CD14-positive monocyte (primary cell): ENCODE results near the gene NPIPB6. TPM values are rescaled to one million over a fixed set of nuclear protein-coding genes. Genes with fewer than 3 reads are reported as not detected.

ENCODE experiments used
- DNase-seq, 3 donors: peaks; one replicate each; pipeline ENCODE4 v3.0.0-alpha.2; 2011 to 2022
- H2AFZ ChIP-seq: 2 replicates; pipeline ENCODE4 v1.6.0; 2012; ENCODE audit warnings: mild to moderate bottlenecking, low read depth, low read length, inconsistent platforms; ENCODE audit not compliant: insufficient read depth, poor library complexity, severe bottlenecking
- H3K27ac ChIP-seq, 2 donors: 1 replicate in 1 of 2; 2 replicates in 1 of 2; pipeline ENCODE4 v1.5.1; 2012 to 2013; ENCODE audit warnings: low read length in 2 of 2, control low read depth in 1 of 2, inconsistent platforms in 1 of 2, low read depth in 1 of 2, mild to moderate bottlenecking in 1 of 2
- H3K27me3 ChIP-seq, 2 donors: one replicate each; pipeline versions ENCODE4 v1.6.0 to v1.6.1; 2011 to 2013; ENCODE audit warnings: low read length in 2 of 2; ENCODE audit not compliant: control insufficient read depth in 2 of 2, insufficient read depth in 2 of 2
- H3K36me3 ChIP-seq, 2 donors: replicated peaks in 1 of 2; 1 replicate in 1 of 2; 2 replicates in 1 of 2; pipeline versions ENCODE4 v1.5.1 to v1.6.1; 2012 to 2013; ENCODE audit warnings: low read length in 2 of 2, control low read depth in 1 of 2, inconsistent platforms in 1 of 2, mild to moderate bottlenecking in 1 of 2; ENCODE audit not compliant: insufficient read depth in 2 of 2, control insufficient read depth in 1 of 2
- H3K4me1 ChIP-seq, 2 donors: 1 replicate in 1 of 2; 2 replicates in 1 of 2; pipeline versions ENCODE4 v1.5.1 to v1.6.1; 2012 to 2013; ENCODE audit warnings: low read length in 2 of 2, control low read depth in 1 of 2, inconsistent platforms in 1 of 2, mild to moderate bottlenecking in 1 of 2, moderate library complexity in 1 of 2; ENCODE audit not compliant: insufficient read depth in 2 of 2, control insufficient read depth in 1 of 2
- H3K4me2 ChIP-seq: replicated peaks from 2 replicates; pipeline ENCODE3; 2012; ENCODE audit warnings: low read length, moderate library complexity, mild to moderate bottlenecking; ENCODE audit not compliant: poor library complexity, severe bottlenecking; ENCODE audit errors: extremely low read depth
- H3K4me3 ChIP-seq, 3 experiments: fragments of 200-600 bp in 1 of 3; sonication (generic) in 1 of 3; replicated peaks in 1 of 3; 1 replicate in 2 of 3; 2 replicates in 1 of 3; pipeline ENCODE4 v1.5.1; 2011 to 2013; ENCODE audit warnings: low read length in 3 of 3, mild to moderate bottlenecking in 3 of 3, control low read depth in 2 of 3, low read depth in 2 of 3, inconsistent platforms in 1 of 3, moderate library complexity in 1 of 3
- H3K79me2 ChIP-seq: 2 replicates; pipeline ENCODE4 v1.6.0; 2012; ENCODE audit warnings: mild to moderate bottlenecking, control low read depth, inconsistent platforms, low read length, moderate library complexity; ENCODE audit not compliant: insufficient read depth
- H3K9ac ChIP-seq: 2 replicates; pipeline ENCODE4 v1.6.0; 2017; ENCODE audit warnings: low read length, mild to moderate bottlenecking; ENCODE audit not compliant: insufficient read depth, poor library complexity, severe bottlenecking
- H3K9me3 ChIP-seq, 2 donors: replicated peaks in 1 of 2; 1 replicate in 1 of 2; 2 replicates in 1 of 2; pipeline versions ENCODE4 v1.5.1 to v1.6.1; 2012 to 2013; ENCODE audit warnings: low read length in 2 of 2, control low read depth in 1 of 2; ENCODE audit not compliant: control insufficient read depth in 1 of 2, insufficient read depth in 1 of 2
- H4K20me1 ChIP-seq: 2 replicates; pipeline ENCODE4 v1.6.0; 2012; ENCODE audit warnings: mild to moderate bottlenecking, low read length, control low read depth, moderate library complexity; ENCODE audit not compliant: insufficient read depth
- H3K27ac Mint-ChIP-seq, 7 donors: one replicate each; pipeline ENCODE4 v1.8.0; 2020; ENCODE audit warnings: mild to moderate bottlenecking in 7 of 7, mixed read lengths in 7 of 7, moderate library complexity in 6 of 7, inconsistent platforms in 2 of 7
- H3K27me3 Mint-ChIP-seq, 3 donors: one replicate each; pipeline ENCODE4 v1.8.0; 2021 to 2022; ENCODE audit warnings: low read depth in 3 of 3, mild to moderate bottlenecking in 3 of 3, mixed read lengths in 3 of 3, moderate library complexity in 3 of 3, inconsistent platforms in 1 of 3
- H3K36me3 Mint-ChIP-seq, 2 donors: one replicate each; pipeline ENCODE4 v1.8.0; 2020; ENCODE audit warnings: mixed read lengths in 2 of 2, inconsistent platforms in 1 of 2, mild to moderate bottlenecking in 1 of 2
- H3K4me1 Mint-ChIP-seq: one replicate; pipeline ENCODE4 v1.8.0; 2020; ENCODE audit warnings: mild to moderate bottlenecking, mixed read lengths
- H3K4me3 Mint-ChIP-seq, 2 donors: one replicate each; pipeline ENCODE4 v1.8.0; 2020; ENCODE audit warnings: mild to moderate bottlenecking in 2 of 2, mixed read lengths in 2 of 2, moderate library complexity in 1 of 2
- H3K9me3 Mint-ChIP-seq, 7 donors: one replicate each; pipeline ENCODE4 v1.8.0; 2020 to 2022; ENCODE audit warnings: mixed read lengths in 7 of 7, mild to moderate bottlenecking in 6 of 7, moderate library complexity in 6 of 7, inconsistent platforms in 2 of 7
- CTCF ChIP-seq: fragments of 200-600 bp; IDR thresholded peaks from one replicate; pipeline ENCODE4 v1.8.0; 2022; ENCODE audit warnings: antibody characterized with exemption, mild to moderate bottlenecking
- WGBS: methylation state at CpG from one replicate; pipeline ENCODE4 v1.1.5; 2013; ENCODE audit warnings: missing lambda C conversion rate; ENCODE audit not compliant: insufficient coverage; 5-methylcytosine and 5-hydroxymethylcytosine counted together
- intact Hi-C, 2 donors: fragments of 100-400 bp; cut with micrococcal nuclease; formaldehyde crosslinking; loops; one replicate each; pipeline versions ENCODE4 v1.15.0 to v1.15.1; 2023
- polyA plus RNA-seq, 3 donors: library from polyadenylated mRNA; depleted of rRNA in 1 of 3; unstranded in 2 of 3; stranded (reverse) in 1 of 3; fragments of 300-500 nt in 2 of 3; fragments of >200 nt in 1 of 3; fragmentation: Illumina TruSeq in 2 of 3; gene quantifications; 1 replicate in 2 of 3; 2 replicates in 1 of 3; pipeline ENCODE4 v1.2.3, GENCODE V29; 2012 to 2021

Gene NPIPB6
- polyA plus RNA-seq, 3 donors: 0.16 to 0.89 (median 0.17) TPM

DNA sequence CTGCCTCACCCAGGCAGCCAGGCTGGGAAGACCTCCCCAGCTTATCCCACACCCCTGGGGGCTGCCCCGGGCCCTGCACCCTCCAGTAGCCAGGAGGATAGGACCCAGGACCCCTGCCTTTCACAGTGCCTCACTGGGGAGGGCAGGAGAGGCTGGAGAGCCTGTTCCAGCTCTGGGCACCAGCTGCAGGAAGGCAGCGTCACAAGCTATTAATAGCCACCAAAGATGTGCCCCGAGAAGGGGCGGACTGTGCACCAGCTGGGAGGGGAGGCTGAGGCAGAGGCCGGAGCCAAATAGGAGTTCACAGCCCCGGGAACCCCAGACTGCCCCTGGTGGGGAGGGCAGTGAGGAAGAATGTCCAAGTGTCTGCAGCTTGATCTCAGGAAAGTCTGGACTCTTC, 62.2 kb downstream of the NPIPB6 start:
- no peak overlapping the region for H3K27ac Mint-ChIP-seq
- no peaks in the 10 kb centered on the region for H3K9me3 ChIP-seq
- WGBS: 79% methylated on average over 3 of the region's 6 CpGs
- intact Hi-C loops: no loop called here
- H3K79me2 ChIP-seq: no peaks in the 10 kb centered on the region
- no peak overlapping the region for H3K9ac ChIP-seq
- no peak for TF ChIP-seq CTCF
- H3K27ac ChIP-seq: no peak overlapping the region
- H4K20me1 ChIP-seq: no peaks in the 10 kb centered on the region
- no peaks in the 10 kb centered on the region for H3K36me3 ChIP-seq
- no peak overlapping the region for H3K4me3 ChIP-seq
- peaks cover 2 to 8% (median 8%) of the 10 kb centered on the region in 3 donors for H3K27me3 Mint-ChIP-seq
- H3K9me3 Mint-ChIP-seq: no peaks in the 10 kb centered on the region
- H3K4me1 ChIP-seq: no peaks in the 10 kb centered on the region
- H3K4me2 ChIP-seq: no peak overlapping the region
- no peak overlapping the region for H3K4me3 Mint-ChIP-seq
- H3K36me3 Mint-ChIP-seq: no peaks in the 10 kb centered on the region
- peaks cover 3% of the 10 kb centered on the region for H3K4me1 Mint-ChIP-seq
- no peak for DNase-seq
- H3K27me3 ChIP-seq: no peaks in the 10 kb centered on the region
- H2AFZ ChIP-seq: no peak overlapping the region

DNA sequence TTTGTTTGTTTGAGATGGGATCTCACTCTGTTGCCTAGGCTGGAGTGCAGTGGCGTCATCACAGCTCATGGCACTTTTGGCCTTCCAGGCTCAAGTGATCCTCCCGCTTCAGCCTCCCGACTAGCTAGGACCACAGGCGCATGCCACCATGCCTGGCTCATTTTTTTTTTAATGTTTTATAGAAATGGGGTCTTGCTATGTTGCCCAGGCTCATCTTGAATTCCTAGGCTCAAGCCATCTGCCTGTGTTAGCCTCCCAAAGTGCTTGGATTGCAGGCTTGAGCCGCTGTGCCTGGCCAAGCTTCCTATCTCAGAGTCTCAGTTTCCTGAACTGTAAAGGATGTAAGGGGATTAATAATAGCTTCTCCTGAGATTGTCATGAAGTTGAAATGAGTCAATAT, 63.0 kb downstream of the NPIPB6 start:
- Histone ChIP-seq H3K9me3 (no peaks in the 10 kb centered on the region), H3K27ac (no peak overlapping the region), H3K9ac (no peak overlapping the region), H3K4me2 (no peak overlapping the region), H3K27me3 (no peaks in the 10 kb centered on the region), H4K20me1 (no peaks in the 10 kb centered on the region), H2AFZ (no peak overlapping the region), H3K4me3 (no peak overlapping the region), H3K4me1 (no peaks in the 10 kb centered on the region), H3K36me3 (no peaks in the 10 kb centered on the region), H3K79me2 (no peaks in the 10 kb centered on the region)
- intact Hi-C loops: no loop called here
- Mint-ChIP-seq H3K9me3 (no peaks in the 10 kb centered on the region), H3K27ac (no peak overlapping the region), H3K4me3 (no peak overlapping the region), H3K27me3 (peaks cover 2 to 12% (median 10%) of the 10 kb centered on the region in 3 donors), H3K36me3 (no peaks in the 10 kb centered on the region), H3K4me1 (peaks cover 3% of the 10 kb centered on the region)
- WGBS: 91% methylated on average over 5 of the region's 5 CpGs
- TF ChIP-seq CTCF: no peak
- no peak for DNase-seq
